SKM-1 treated with dmso at 0.1 percent for 144 hours (cell line): ENCODE measurements around the gene KCNMB1.

Experiments
- DNase-seq: peaks from one replicate; lab custom pipeline; 2025; ENCODE audit not compliant: unreplicated experiment; lab: John Stamatoyannopoulos, UW

Gene KCNMB1

GRCh38 chr5:170388818-170389549 lies at the start of gene KCNMB1:
Gene KCNMB1 (minus strand): TSS chr5:170389367. CDS start chr5:170385447, 3,920 bp downstream.
- DNase-seq, result no peak

GRCh38 chr5:170438581-170438980 lies 49.4 kb upstream of the KCNMB1 start:
- DNase-seq, result no peak

GRCh38 chr5:170437621-170438375 lies 48.6 kb upstream of the KCNMB1 start:
- no peak for DNase-seq

- no peak for DNase-seq
Observed at GRCh38 chr5:170436335-170436734, 47.2 kb upstream of the KCNMB1 start.

- DNase-seq, result peak; percentile 46
Observed at GRCh38 chr5:170434966-170435605, 45.9 kb upstream of the KCNMB1 start.

- no peak for DNase-seq
Observed at GRCh38 chr5:170432669-170433068, 43.5 kb upstream of the KCNMB1 start.

- no peak for DNase-seq
Observed at GRCh38 chr5:170431571-170431970, 42.4 kb upstream of the KCNMB1 start.

GRCh38 chr5:170430866-170431437 lies 41.8 kb upstream of the KCNMB1 start:
- DNase-seq, result no peak

- no peak for DNase-seq
Observed at GRCh38 chr5:170430256-170430655, 41.1 kb upstream of the KCNMB1 start.

GRCh38 chr5:170429014-170429413 lies 39.8 kb upstream of the KCNMB1 start:
- DNase-seq, result peak; percentile 13

- no peak for DNase-seq
Observed at GRCh38 chr5:170427672-170428236, 38.6 kb upstream of the KCNMB1 start.

GRCh38 chr5:170426786-170427185 lies 37.6 kb upstream of the KCNMB1 start:
- DNase-seq, result no peak

GRCh38 chr5:170426149-170426767 lies 37.1 kb upstream of the KCNMB1 start:
- DNase-seq, result no peak

GRCh38 chr5:170425731-170426130 lies 36.6 kb upstream of the KCNMB1 start:
- DNase-seq, result no peak

GRCh38 chr5:170424629-170425028 lies 35.5 kb upstream of the KCNMB1 start:
- no peak for DNase-seq

- no peak for DNase-seq
Observed at GRCh38 chr5:170423692-170424091, 34.5 kb upstream of the KCNMB1 start.

- DNase-seq, result no peak
Observed at GRCh38 chr5:170421826-170422225, 32.7 kb upstream of the KCNMB1 start.

GRCh38 chr5:170420806-170421412 lies 31.7 kb upstream of the KCNMB1 start:
- peak; percentile 49 for DNase-seq

- DNase-seq, result no peak
Observed at GRCh38 chr5:170419643-170420042, 30.5 kb upstream of the KCNMB1 start.

- no peak for DNase-seq
Observed at GRCh38 chr5:170418736-170419135, 29.6 kb upstream of the KCNMB1 start.
